NCI-H526 treated with DMSO at 0.1 percent for 48 hours (cell line): ENCODE results near the gene TIMP4.

Experiments used
- DNase-seq: peaks from one replicate; lab custom pipeline; 2025; lab: John Stamatoyannopoulos, UW

Gene TIMP4

DNA sequence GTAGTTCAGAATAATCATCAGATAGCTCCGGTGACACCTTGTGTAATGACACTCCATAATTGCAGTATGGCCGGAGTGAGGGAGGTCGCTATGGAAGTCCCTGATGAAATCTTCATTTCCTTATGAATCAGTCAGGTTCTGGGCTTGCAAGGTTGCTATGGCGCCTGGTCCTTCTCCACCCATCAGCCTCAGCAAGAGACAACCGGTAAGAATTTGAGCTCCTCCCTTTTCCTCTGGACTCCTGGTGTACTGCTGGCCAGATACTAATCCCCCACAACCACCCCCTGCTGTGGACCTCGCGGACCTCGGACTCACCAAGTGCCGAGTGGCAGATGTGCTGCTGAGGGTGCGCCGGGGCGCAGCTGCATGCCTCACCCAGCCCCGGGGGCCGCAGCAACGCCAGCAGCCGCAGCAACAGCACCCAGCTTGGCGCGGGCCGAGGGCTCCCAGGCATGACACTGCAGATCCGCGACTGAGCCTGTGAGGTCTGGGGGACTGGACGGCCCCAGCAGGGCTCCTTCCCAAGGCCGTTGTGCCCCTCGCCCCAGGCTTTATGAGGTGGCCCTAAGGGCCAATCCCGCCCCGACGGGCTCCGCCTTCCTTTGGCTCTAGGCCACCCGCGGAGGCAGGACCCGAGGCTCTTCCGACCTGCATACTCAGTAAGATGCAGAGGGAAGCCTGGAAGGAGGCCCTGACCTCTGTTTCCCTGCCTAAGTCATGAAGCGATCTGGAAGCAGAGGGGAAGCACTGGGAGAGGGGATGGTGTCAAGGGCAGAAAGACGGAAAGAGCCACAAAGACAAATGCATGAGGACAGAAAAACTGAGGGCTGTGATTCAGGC lies at the start of gene TIMP4:
Gene TIMP4 (minus strand): TSS at position 526 of the 840 bp plus-strand sequence. CDS start 72 bp downstream, at position 454.
- no peak for DNase-seq

DNA sequence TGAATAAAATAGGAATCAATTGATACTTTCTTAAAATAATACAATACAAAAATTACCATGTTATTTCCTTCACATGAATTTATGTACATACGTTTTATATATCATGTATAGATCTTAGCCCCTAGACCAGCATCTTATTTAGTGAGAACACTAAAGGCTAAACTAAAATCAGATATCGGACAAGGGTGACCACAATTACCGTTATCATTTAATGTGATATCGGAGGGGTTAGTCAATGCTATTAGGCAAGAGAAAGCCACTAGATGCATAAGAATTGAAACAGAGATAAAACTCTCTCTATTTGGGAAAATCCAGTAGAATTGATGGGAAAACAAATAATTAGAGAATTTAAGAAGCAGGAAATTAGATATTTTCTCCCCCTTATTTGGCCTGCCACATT lies 46.5 kb upstream of the TIMP4 start:
- no peak for DNase-seq

DNA sequence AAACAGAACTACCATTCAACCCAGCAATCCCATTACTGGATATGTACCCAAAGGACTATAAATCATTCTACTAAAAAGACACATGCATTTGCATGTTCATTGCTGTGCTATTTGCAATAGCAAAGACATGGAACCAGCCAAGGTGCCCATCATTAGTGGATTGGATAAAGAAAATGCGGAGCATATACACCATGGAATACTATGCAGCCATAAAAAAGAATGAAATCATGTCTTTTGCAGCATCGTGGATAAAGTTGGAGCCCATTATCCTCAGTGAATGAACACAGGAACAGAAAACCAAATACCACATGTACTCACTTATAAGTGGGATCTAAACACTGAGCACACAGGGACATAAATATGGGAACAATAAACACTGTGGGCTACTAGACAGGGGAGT lies 43.1 kb upstream of the TIMP4 start:
- DNase-seq: no peak

DNA sequence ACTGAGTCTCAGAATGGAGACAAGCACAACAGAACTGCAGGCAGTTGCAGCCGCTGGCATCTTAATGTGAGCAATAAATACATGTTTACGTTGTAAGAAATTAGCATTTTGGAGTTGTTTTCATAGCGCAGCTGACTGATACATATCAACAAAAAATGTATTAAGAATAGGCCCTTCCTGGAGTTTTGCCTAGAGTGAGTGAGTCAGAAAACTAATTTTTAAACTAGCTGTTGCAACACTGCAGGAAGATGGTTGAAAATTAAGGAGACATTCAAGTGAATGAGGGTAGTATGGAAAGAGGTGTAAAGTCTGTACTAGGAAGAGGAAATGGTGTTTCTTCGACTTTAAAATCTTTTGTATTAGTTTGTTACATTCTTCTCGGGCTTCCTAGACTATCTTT lies 39.6 kb upstream of the TIMP4 start:
- DNase-seq: no peak

DNA sequence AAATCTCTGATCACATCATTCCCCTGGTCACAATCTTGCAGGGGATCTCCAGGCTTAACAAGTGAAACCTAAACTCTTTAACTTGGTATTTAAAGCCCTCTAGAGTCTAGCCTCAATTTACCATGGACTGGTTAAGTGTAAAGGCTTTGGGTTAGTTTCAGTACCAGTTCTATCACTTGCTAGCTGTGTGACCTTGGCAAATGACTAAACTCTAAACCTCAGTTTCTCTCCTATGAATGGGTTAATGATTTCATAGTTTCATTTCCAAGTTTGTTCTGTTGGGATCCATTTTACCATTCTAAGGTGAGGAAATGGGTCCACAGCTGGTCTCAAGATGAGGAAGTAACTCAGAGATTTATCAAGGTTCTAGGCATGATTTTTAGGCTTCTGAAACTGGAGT lies 38.8 kb upstream of the TIMP4 start:
- no peak for DNase-seq

DNA sequence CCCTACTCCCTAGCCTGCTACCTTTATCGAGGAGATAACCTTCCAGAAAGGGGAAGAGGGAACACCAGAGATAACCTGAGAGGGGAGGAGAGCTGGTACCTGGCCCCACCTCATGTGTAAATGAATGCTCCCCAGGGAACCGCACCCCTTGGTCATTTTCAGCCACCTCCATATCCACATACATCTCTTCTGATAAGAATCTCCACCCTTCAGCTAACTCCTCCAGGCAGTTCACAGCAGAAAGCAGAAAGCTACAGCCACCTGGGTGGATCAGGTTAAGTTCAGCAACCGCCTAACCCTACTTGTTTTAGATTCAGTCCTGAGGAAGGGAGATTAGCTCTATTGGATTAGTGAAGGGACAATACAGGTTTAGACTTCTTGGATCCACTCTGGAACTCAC lies 38.0 kb upstream of the TIMP4 start:
- no peak for DNase-seq

DNA sequence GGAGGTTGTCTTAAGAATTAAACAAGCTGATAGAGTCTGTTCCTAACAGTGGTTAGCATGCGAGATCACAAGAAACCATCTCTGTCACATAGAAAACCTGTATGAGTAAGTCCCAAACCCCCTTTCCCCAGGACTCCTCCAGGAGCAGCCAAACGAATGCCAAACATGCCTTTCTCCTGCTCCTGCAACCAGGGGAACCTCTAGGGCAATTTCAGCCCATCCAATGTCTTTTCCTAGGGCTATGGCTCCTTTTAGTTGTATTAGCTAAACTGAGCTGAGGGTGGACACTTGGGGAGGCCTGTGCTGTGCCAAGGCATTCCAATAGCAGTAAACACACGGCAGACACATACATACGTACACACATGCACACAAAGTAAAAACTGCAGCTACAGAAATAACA lies 36.5 kb upstream of the TIMP4 start:
- no peak for DNase-seq

DNA sequence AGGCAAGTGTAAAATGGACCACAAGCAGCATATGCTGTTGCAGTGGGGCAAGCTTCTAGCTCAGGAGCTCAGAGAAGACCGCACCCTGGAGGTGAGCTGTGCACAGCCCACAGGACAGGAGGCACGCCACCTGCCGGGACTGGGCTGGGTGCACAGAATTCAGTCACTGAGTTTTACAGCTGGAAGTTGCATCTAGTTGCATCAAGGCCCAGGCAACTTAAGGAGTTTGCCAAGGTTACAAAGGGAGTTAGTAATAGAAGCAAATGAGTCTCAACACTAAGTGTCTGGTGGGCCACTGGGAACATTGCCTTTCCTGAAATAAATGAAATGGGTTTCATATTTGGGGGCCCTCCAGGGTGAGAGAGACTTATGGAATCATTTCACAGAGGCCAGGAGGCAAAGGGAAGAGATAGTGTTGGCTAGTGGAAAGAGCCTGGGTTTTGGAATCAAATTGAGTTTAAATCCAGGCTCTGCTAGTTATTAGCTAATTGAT lies 36.0 kb upstream of the TIMP4 start:
- no peak for DNase-seq

DNA sequence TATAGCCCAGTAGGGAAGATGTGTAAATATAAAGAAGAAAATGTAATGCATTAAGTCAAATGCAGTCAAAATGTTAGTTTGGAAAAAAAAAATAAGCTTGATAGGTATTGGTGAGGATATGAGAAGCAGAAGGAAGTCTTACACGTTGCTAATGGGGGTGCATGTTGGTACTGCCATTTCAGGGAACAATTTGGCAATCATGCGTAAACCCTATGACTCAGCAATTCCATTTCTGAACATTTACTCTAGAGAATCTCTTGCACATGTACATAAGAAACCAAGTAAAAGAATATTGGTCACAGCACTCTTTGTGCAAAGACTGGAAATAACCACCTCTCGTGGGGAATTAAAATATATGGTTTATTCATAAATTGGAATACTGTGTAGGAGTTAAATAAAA lies 35.5 kb upstream of the TIMP4 start:
- no peak for DNase-seq

DNA sequence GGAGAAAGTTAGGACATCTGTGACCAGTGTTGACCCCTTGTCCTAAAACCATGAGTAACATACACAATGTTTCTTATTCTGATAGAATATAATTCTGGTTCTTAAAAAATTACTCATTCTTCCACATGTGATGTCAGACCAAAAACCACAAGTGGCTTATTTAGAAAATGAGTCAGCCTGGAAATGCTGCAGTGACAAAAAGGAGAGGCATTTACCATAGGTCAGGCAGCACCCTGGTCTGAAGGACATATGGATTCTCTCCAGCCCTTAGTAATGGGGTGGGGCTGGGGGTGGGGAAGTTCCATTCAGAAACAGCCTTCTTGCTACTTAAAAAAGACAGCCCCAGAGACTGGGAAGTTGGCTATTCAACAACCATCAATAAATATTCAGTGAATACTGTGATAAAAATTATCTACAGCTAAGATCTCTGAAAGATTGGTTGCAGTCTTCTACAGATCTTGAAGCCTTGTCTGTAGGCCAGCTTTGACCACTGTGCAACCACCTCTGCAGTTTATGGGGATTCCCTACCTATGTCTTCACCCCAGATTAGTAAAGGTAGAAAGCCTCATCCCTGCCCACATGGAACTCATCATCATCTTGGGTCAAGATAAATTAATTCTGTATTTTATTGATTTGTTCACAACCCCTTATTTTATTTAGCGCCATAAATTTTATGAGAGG lies 34.9 kb upstream of the TIMP4 start:
- DNase-seq: no peak

DNA sequence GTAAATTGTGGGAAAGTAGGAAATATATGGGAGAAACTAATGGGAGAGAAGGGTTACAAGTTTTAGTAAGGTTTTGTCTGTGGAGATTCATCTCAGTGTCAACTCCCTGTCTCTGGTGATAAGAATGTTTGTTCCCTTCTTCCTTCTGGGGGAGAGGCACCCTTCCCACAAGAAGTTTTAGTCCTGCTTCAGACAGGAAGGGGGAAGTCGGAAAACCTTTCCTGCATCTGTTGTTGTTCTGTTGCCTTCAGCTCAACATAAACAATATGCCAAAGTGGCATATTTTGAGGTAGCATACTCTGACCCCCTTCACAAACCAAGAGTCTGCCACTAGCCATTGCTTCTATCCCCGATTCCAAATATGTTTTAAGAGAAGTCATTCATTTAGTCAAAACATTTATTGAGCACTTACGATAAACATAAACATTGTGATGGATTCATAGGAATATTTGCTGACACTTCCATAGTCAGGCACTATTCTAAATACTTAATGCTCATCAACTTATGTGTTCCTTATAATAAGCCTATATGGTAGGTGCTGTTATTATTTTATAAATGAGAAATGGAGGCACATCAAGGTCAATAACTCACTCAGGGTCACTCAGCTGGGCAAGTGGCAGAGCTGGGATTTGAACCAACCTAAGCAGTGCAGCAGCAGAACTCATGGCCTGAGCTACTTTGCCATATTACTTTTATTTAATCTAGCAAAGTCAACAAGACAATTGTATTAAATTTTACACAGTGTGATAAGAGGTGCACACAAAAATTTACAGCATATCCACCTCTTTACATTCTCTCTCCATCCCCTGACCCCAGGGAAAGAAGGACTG lies 34.2 kb upstream of the TIMP4 start:
- no peak for DNase-seq

DNA sequence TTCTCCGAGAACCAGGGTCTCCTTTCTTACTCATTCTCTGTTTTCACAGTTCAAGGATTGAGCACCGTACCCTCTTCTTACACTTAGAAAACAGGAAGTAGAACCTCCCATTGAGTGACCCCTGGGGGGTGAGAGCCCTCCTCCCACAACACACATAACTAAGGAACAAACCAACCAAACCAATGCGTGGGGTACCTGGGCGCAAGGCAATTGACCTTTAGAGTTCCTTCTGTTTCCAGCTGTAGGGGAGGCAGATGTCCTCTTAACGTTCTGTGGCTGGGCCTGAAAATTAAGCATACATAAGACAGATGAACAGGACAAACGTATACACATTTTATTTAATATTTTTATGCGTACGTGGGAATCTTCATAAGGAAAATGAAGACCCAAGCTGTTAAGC lies 33.5 kb upstream of the TIMP4 start:
- no peak for DNase-seq

DNA sequence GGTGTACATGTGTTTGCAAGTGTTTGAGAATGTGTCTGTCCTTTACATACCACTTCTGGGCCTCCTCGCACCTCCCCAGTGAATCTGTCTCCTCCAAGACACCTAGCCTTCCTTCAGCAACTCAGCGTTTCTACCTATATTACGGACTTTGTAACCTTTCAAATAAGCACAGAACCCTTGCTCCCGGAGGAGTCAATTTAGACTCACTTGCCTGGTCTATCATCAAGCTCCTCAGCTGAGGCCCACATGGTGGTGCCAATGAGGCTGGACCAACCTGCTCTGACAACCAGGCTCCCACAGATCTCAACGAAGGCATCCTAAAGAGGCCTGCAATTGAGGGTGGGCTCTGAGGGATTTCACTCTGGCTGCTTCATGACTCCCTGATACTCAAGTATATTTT lies 32.8 kb upstream of the TIMP4 start:
- no peak for DNase-seq

DNA sequence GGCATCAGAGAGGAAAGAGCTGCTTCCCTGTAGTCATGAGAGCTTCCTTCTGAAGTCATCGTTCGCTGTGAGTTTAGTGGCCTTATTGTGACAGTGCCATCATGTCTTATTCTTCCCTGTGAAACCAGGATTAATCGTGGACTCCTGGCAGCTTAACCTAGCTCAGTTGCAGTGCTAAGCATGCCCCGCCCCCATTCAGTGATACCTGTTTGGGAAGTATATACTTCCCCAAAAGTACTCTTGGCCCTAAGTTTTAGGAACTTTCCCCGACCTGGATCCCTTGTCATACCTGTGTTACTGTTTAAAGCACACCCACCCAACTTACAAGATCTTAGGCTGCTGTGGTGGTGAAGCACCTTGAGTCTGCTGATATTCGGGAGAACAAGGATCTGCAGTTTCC lies 32.1 kb upstream of the TIMP4 start:
- no peak for DNase-seq

DNA sequence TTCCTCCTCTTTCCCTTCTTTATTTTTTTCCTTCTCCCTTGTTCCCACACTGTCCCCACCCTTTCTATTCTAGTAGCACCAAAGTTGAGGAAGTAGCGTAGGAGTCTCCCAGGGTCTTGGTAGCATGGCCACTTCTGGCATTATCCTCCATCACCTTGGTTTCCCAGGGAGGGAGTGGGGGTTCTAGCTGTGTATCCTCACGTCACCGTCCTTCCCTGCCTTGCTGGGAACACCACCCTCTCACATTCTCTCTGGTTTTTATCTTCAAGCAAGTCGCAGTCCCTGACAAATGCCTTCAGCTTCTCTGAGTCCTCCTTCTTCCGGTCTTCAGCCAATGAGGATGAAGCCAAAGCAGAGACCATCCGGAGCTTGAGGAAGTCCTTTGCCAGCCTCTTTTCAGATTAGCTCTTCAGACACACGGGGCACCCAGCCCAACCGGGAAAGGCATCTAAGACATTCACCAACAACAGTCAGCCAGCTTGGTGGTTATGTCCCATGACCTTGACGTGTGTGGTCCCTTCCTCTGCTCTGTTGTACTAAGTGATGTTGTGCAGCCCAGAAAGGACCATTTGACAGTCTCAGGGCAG lies 31.6 kb upstream of the TIMP4 start:
- DNase-seq: no peak

DNA sequence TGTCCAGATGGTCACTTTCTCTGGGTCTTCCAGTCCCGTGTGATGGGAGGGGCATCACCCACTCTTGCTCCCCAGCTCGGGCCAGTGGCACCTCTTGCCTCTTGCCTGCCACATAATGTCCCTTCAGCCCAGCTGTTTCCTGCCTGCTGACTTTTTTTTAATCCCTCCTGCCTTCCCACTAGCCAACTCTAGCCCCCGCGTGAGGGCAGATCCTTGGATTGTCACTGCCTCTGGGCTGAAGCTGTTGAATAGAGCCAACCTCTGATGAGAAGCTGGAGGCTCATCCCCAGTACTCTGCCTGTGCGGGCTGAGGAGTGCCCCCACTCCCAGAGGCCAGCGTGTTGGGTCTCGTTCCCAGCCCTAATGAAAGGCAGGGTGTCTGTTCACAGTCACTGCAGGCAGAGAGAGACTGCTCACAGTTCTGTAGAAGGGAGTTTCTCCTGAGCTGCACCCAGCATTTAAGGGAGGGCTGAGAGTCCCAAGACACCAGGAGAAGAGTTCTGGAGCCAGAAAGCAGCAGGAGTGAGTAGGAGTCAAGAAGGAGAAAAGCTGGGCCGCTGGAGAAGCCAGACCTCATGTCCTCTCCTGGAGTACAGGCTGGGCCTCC lies 30.1 kb upstream of the TIMP4 start:
- DNase-seq: no peak

DNA sequence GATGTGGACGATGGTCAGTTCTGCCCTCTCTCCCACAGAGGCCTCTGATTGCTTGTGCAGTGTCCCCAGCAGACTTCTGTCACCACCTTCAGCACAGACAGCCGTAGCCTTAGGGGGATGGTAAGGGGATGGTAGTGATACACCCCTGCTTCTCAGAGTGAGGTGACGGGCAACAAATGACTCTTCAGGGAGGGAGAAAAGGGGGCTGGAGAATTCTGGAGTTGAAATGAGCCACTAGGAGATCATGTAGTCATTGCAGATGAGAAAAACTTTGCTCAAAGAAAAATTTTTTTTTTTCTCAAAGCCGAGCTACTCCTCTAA lies 29.6 kb upstream of the TIMP4 start:
- no peak for DNase-seq

DNA sequence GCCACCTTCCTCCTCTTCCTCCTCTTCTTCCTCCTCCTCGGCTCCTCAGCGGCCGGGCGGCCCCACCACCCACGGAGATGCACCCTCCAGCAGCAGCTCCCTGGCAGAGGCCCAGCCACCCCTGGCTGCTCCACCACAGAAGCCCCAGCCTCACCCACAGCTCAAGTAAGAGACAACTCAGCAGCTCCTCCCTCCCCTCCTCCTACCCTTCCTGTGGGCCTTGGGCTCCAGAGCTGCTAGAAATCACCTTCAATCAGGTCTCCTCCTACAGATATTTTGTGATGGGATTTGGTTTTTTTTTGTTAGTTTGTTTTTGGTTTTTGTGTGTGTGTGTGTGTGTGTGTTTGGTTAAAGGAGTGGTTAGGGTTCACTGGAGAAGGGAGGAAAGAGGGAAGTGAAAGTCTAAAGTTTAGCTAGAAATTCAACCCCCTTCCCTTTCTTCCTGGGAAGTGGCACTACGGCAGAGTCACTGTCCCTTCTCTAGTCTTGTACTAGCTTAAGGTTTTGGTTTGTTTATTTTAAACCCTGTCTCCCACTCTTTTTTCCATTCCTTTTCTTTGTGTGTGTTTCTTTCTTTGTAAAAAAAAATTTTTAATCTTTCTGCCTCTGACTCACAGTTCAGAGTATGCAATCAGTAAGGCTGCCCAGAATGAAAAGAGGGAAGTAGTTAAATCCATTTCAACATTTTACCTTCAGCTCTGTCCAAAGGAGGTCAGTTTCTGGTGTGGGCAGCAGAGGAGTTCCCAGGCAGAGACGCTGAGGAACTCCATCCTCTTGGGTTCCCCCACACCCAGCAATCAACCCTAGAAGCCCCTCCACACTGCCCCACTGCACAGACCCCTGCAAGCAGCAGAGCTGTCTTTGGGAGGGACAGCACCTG lies 29.0 kb upstream of the TIMP4 start:
- DNase-seq: no peak

DNA sequence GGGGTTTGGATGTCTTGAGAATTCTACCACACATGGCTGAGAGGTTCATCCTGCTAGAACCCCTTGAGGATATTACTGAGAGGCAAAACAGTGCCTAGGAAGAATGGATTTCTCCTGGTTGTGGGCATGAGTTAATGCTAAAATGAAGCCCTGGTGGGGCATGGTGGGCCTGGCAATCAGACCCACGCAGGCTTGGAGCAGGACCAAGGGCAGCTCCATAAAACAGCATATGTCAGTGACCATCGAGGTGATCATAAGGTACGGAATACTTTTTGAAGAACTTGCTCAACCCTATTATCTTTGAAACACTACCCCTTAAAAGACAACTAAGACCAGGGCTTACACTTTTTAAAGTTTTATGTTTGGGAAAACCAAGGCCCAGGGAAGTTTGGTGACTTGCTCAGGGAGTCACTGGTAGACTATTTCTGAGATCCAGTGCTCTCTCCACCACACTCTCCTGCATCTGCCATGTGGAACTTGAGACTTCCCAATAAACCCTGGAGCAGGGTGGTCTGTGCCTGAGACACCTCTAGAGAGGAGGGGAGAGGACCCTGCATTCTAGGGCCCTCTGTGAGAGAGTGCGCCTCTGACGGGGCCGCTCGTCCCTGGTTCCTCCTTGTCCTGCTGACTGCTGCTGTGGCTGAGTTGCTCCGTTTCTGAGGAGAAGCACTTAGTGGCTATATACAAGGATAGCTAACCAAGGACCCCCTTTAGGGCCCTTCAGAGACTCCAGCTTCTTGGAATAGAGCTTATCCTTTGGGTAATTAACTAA lies 28.0 kb upstream of the TIMP4 start:
- no peak for DNase-seq

DNA sequence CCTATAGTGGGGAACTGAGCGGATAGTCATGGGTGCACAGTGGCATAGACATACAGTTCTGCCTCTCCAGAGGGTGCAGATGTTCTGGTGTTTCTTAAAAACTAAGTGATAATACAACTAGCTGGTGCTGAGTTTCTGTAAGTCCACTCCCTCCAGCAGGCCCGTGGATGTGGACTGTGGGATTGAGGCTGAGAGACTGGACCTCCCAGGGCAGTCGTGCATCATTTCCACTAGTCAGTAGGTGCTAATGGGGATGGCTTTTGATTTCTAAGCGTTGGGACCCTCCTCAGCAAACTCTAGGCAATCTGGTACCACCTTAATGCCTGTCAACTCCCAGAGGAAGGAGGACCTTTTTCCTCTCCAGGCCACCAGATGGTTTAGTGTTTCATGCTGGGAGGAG lies 27.3 kb upstream of the TIMP4 start:
- no peak for DNase-seq
